ENCODE results near the gene BLACAT1.
"Not testable (repeated sequence)": the region's sequence is repeated elsewhere in the genome, so short reads cannot be mapped to it uniquely, and the experiment has no call there.

BLACAT1 gene

GRCh38 chr1:205483372-205483771 lies 27.5 kb upstream of the BLACAT1 start:
- DNase-seq, result no peak

- DNase-seq, result not testable (repeated sequence)
Measured at GRCh38 chr1:205482587-205482986, 26.7 kb upstream of the BLACAT1 start.

- DNase-seq, result peak; percentile 42
Measured at GRCh38 chr1:205481629-205482151, 25.8 kb upstream of the BLACAT1 start.

GRCh38 chr1:205481218-205481617 lies 25.4 kb upstream of the BLACAT1 start:
- no peak for DNase-seq

GRCh38 chr1:205480349-205480985 lies 24.6 kb upstream of the BLACAT1 start:
- DNase-seq, result no peak

GRCh38 chr1:205478985-205479384 lies 23.1 kb upstream of the BLACAT1 start:
- not testable (repeated sequence) for DNase-seq

- DNase-seq, result peak; percentile 66
Measured at GRCh38 chr1:205477759-205478247, 22.0 kb upstream of the BLACAT1 start.

GRCh38 chr1:205477121-205477758 lies 21.4 kb upstream of the BLACAT1 start:
- no peak for DNase-seq

GRCh38 chr1:205476648-205477047 lies 20.8 kb upstream of the BLACAT1 start:
- DNase-seq, result no peak

- DNase-seq, result no peak
Measured at GRCh38 chr1:205475855-205476254, 20.0 kb upstream of the BLACAT1 start.

GRCh38 chr1:205474571-205474970 lies 18.7 kb upstream of the BLACAT1 start:
- DNase-seq, result no peak

GRCh38 chr1:205473966-205474365 lies 18.1 kb upstream of the BLACAT1 start:
- no peak for DNase-seq

GRCh38 chr1:205473475-205473874 lies 17.6 kb upstream of the BLACAT1 start:
- DNase-seq, result no peak

GRCh38 chr1:205472737-205473441 lies 17.0 kb upstream of the BLACAT1 start:
- DNase-seq, result no peak

- DNase-seq, result no peak
Measured at GRCh38 chr1:205470131-205470530, 14.3 kb upstream of the BLACAT1 start.

GRCh38 chr1:205466595-205467220 lies 10.9 kb upstream of the BLACAT1 start:
- no peak for DNase-seq

GRCh38 chr1:205465392-205465791 lies 9.5 kb upstream of the BLACAT1 start:
- no peak for DNase-seq

- no peak for DNase-seq
Measured at GRCh38 chr1:205458777-205459566, 3.1 kb upstream of the BLACAT1 start.

- peak; percentile 83 for DNase-seq
Measured at GRCh38 chr1:205456868-205457745, 1.3 kb upstream of the BLACAT1 start.

- DNase-seq, result peak; percentile 16
Measured at GRCh38 chr1:205456383-205456867, 580 bp upstream of the BLACAT1 start.

GRCh38 chr1:205454903-205455335 lies 926 bp downstream of the BLACAT1 start:
- no peak for DNase-seq

All from DMS153 (cell line).